CD4-positive, alpha-beta T cell (primary cell): ENCODE data around the gene BCAR3. TPM values are rescaled to one million over a fixed set of nuclear protein-coding genes. Genes with fewer than 3 reads are reported as not detected.

Source experiments
- ATAC-seq: fragments of 200-7000 bp; cut with Tn5 transposase; one replicate; pipeline ENCODE4 v1.10.0; 2022; ENCODE audit warnings: mild to moderate bottlenecking; ENCODE audit not compliant: poor library complexity
- CTCF ChIA-PET: fragments of 350-600 bp; sonication (Branson Sonifier 250); formaldehyde crosslinking; loops from one replicate; lab custom pipeline; 2021; ENCODE audit warnings: antibody characterized with exemption, inconsistent platforms; lab: Charles Lee
- POLR2A ChIA-PET: fragments of 350-600 bp; sonication (Branson Sonifier 250); formaldehyde crosslinking; loops from one replicate; lab custom pipeline; 2021; ENCODE audit warnings: antibody characterized with exemption, inconsistent platforms; lab: Charles Lee
- DNase-seq, 14 experiments: peaks; one replicate each; pipeline ENCODE4 v3.0.0-alpha.2; 2013 to 2020; ENCODE audit warnings: mixed read lengths in 2 of 14
- H3K27ac ChIP-seq, 2 donors: one replicate each; pipeline versions ENCODE4 v1.5.1 to v1.7.0; 2013; ENCODE audit warnings: low read length in 2 of 2, low read depth in 1 of 2, mild to moderate bottlenecking in 1 of 2
- H3K27me3 ChIP-seq, 2 experiments: 1 replicate in 1 of 2; 2 replicates in 1 of 2; pipeline versions ENCODE4 v1.6.1 to v1.7.0; 2013; ENCODE audit warnings: low read length in 2 of 2, control low read depth in 1 of 2, mild to moderate bottlenecking in 1 of 2, moderate library complexity in 1 of 2; ENCODE audit not compliant: insufficient read depth in 2 of 2, control insufficient read depth in 1 of 2
- H3K36me3 ChIP-seq: one replicate; pipeline ENCODE4 v1.6.1; 2013; ENCODE audit warnings: low read length, control low read depth; ENCODE audit not compliant: insufficient read depth
- H3K4me1 ChIP-seq: one replicate; pipeline ENCODE4 v1.6.1; 2013; ENCODE audit warnings: low read length, control low read depth; ENCODE audit not compliant: insufficient read depth
- H3K4me3 ChIP-seq: one replicate; pipeline ENCODE4 v1.5.1; 2013; ENCODE audit warnings: mild to moderate bottlenecking, low read length, moderate library complexity
- H3K9me3 ChIP-seq, 2 experiments: 1 replicate in 1 of 2; 2 replicates in 1 of 2; pipeline versions ENCODE4 v1.6.1 to v1.7.0; 2013; ENCODE audit warnings: low read length in 2 of 2, mild to moderate bottlenecking in 2 of 2, control low read depth in 1 of 2, moderate library complexity in 1 of 2; ENCODE audit not compliant: control insufficient read depth in 1 of 2, insufficient read depth in 1 of 2
- H3K27ac Mint-ChIP-seq: one replicate; pipeline ENCODE4 v1.8.0; 2020; ENCODE audit warnings: mixed read lengths
- H3K27me3 Mint-ChIP-seq: one replicate; pipeline ENCODE4 v1.8.0; 2021; ENCODE audit warnings: mixed read lengths
- H3K36me3 Mint-ChIP-seq: one replicate; pipeline ENCODE4 v1.8.0; 2021; ENCODE audit warnings: low read depth, mixed read lengths
- H3K4me1 Mint-ChIP-seq: one replicate; pipeline ENCODE4 v1.8.0; 2021; ENCODE audit warnings: low read depth, mixed read lengths
- H3K4me3 Mint-ChIP-seq: one replicate; pipeline ENCODE4 v1.8.0; 2020; ENCODE audit warnings: mild to moderate bottlenecking, mixed read lengths
- H3K9me3 Mint-ChIP-seq: one replicate; pipeline ENCODE4 v1.8.0; 2020; ENCODE audit warnings: mixed read lengths
- intact Hi-C, 2 experiments: fragments of 100-400 bp; cut with DNase I in 1 of 2; cut with micrococcal nuclease in 1 of 2; formaldehyde crosslinking; loops; one replicate each; pipeline versions ENCODE4 v1.15.1 to v1.9.0; 2023 to 2025; cut with DNase I, micrococcal nuclease
- total RNA-seq, 174 experiments: library from RNA in 2 of 174; stranded (reverse) in 2 of 174; gene quantifications; one replicate each; pipeline ENCODE4 v1.2.3 and lab custom pipeline; 2021 to 2026
- TF ChIP-seq, protein P1 (sequence below): fragments of 200-600 bp; IDR thresholded peaks from one replicate; pipeline ENCODE4 v1.8.0; 2022; ENCODE audit warnings: antibody characterized with exemption, mild to moderate bottlenecking

BCAR3 gene
- total RNA-seq, 2 experiments from 2014 or later, result 0.47 to 0.92 TPM

DNA sequence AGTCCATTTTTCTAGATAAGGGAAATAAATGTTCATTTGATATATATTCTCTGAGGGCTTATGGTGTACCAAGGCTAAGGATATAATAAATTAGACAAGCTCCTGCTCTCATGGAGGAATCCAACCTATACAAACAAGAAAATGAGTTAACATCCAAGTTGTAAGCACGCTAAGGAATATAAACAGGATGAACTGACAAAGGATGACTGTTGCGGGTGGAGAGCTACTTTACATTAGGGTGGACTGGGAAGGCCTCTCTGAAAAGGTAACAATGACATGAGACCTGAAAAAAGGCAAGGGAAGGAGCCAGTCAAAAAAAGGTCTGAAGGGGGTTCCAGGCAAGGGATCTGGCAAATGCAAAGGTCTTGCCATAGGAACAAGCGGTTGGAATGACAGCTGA lies 3.1 kb downstream of the BCAR3 start:
- DNase-seq, result no peak
- no peak overlapping the region for H3K4me3 Mint-ChIP-seq
- ATAC-seq, result no peak
- H3K27ac Mint-ChIP-seq, result no peak overlapping the region
- H3K36me3 ChIP-seq, result no peaks in the 10 kb centered on the region
- H3K4me3 ChIP-seq, result no peak overlapping the region
- peaks cover 15% of the 10 kb centered on the region for H3K4me1 ChIP-seq
- intact Hi-C loops, result no loop called here
- CTCF ChIA-PET, result no interaction called here
- no peaks in the 10 kb centered on the region for H3K9me3 Mint-ChIP-seq
- H3K36me3 Mint-ChIP-seq, result no peaks in the 10 kb centered on the region
- TF ChIP-seq, protein P1, sequence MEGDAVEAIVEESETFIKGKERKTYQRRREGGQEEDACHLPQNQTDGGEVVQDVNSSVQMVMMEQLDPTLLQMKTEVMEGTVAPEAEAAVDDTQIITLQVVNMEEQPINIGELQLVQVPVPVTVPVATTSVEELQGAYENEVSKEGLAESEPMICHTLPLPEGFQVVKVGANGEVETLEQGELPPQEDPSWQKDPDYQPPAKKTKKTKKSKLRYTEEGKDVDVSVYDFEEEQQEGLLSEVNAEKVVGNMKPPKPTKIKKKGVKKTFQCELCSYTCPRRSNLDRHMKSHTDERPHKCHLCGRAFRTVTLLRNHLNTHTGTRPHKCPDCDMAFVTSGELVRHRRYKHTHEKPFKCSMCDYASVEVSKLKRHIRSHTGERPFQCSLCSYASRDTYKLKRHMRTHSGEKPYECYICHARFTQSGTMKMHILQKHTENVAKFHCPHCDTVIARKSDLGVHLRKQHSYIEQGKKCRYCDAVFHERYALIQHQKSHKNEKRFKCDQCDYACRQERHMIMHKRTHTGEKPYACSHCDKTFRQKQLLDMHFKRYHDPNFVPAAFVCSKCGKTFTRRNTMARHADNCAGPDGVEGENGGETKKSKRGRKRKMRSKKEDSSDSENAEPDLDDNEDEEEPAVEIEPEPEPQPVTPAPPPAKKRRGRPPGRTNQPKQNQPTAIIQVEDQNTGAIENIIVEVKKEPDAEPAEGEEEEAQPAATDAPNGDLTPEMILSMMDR, result no peak
- no peak overlapping the region for H3K27ac ChIP-seq
- H3K9me3 ChIP-seq, result peaks cover 0 to 4% of the 10 kb centered on the region in 2 experiments
- H3K4me1 Mint-ChIP-seq, result peaks cover 9% of the 10 kb centered on the region
- H3K27me3 ChIP-seq, result peaks cover 10 to 22% of the 10 kb centered on the region in 2 experiments
- peaks cover 50% of the 10 kb centered on the region for H3K27me3 Mint-ChIP-seq
- POLR2A ChIA-PET, result interaction anchor here (0.9 kb wide), 1 partner anchor 10 kb away, joined by 3 read pairs; no protein-coding TSS in a partner anchor

DNA sequence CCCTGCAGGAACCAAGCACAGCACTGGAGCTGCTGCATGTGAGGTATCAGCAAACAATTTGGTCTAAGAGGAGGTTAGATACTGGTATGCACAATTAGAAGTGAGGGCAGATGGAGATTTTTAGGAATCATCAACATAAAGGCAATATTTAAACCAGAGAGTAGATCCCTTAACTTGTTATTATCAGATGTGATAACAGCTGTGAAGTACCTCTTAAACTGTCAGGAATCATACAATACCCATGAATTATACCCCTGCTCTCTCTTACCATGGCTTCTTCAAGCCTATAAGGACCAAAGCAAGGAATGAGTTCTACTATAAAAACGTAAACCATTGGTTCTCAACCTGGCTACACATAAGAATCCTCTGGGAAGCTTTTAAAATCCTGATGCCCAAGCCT lies 3.9 kb downstream of the BCAR3 start:
- intact Hi-C loops, result no loop called here
- H3K4me1 Mint-ChIP-seq, result peaks cover 9% of the 10 kb centered on the region
- Histone ChIP-seq H3K4me3 (no peak overlapping the region), H3K36me3 (no peaks in the 10 kb centered on the region), H3K4me1 (peaks cover 15% of the 10 kb centered on the region), H3K27me3 (peaks cover 10 to 16% of the 10 kb centered on the region in 2 experiments), H3K27ac (no peak overlapping the region), H3K9me3 (peaks cover 0 to 4% of the 10 kb centered on the region in 2 experiments)
- TF ChIP-seq, protein P1, result no peak
- ChIA-PET POLR2A (interaction anchor here (0.9 kb wide), 1 partner anchor 9 kb away, joined by 3 read pairs; no protein-coding TSS in a partner anchor), CTCF (no interaction called here)
- H3K27ac Mint-ChIP-seq, result no peak overlapping the region
- ATAC-seq, result no peak
- no peak for DNase-seq
- H3K36me3 Mint-ChIP-seq, result no peaks in the 10 kb centered on the region
- H3K9me3 Mint-ChIP-seq, result no peaks in the 10 kb centered on the region
- H3K4me3 Mint-ChIP-seq, result no peak overlapping the region
- H3K27me3 Mint-ChIP-seq, result peaks cover 42% of the 10 kb centered on the region

DNA sequence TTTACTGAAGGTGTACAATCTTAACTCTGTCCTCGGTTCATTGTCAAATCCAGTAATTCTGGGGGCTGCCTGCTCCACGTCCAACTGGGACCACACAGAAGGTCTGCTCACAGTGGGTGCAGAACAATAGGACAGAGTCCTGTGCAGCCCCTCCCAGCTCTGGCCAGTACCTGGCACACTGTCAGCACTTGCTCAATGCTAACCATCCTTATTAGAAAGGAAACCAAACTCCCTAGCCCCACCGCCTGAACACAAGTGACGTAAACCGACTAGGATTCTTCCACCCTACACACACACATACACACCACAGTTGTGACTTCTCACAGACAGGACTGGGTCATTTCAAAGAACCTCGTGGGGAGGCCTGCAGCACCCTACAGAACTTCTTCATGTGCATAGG lies 5.2 kb downstream of the BCAR3 start:
- Histone ChIP-seq H3K27ac (no peak overlapping the region), H3K9me3 (peaks cover 0 to 4% of the 10 kb centered on the region in 2 experiments), H3K4me1 (peaks cover 10% of the 10 kb centered on the region), H3K4me3 (no peak overlapping the region), H3K36me3 (no peaks in the 10 kb centered on the region), H3K27me3 (peaks cover 8 to 10% of the 10 kb centered on the region in 2 experiments)
- TF ChIP-seq, protein P1, result no peak
- no peak for DNase-seq
- Mint-ChIP-seq H3K27ac (no peak overlapping the region), H3K4me3 (no peak overlapping the region), H3K27me3 (peaks cover 32% of the 10 kb centered on the region), H3K36me3 (no peaks in the 10 kb centered on the region), H3K9me3 (no peaks in the 10 kb centered on the region), H3K4me1 (peaks cover 5% of the 10 kb centered on the region)
- intact Hi-C loops, result no loop called here
- ATAC-seq, result no peak
- ChIA-PET CTCF (no interaction called here), POLR2A (no interaction called here)
